Stimulated activated effector memory CD8-positive, alpha-beta T cell treated with anti-CD3 and anti-CD28 coated beads, Interleukin-12 subunit alpha, Interleukin-12 subunit beta, amount 100 ng/mL, for 72 hours (primary cell): Measurements from ENCODE around the gene SMAD9.
"Not testable (repeated sequence)": the region's sequence is repeated elsewhere in the genome, so short reads cannot be mapped to it uniquely, and the experiment has no call there.

ENCODE experiments used
- ATAC-seq: fragments of 150-1000 bp; cut with Tn5 transposase; 2 replicates; pipeline ENCODE4 v1.10.0; 2021
- DNase-seq, 2 donors: peaks; one replicate each; pipeline ENCODE4 v3.0.0; 2021 to 2022; ENCODE audit warnings: low spot score in 2 of 2
- H3K27ac Mint-ChIP-seq: one replicate; pipeline ENCODE4 v1.8.0; 2022; ENCODE audit warnings: mild to moderate bottlenecking, mixed read lengths
- H3K36me3 Mint-ChIP-seq: one replicate; pipeline ENCODE4 v1.8.0; 2022; ENCODE audit warnings: mild to moderate bottlenecking, mixed read lengths
- H3K4me1 Mint-ChIP-seq: one replicate; pipeline ENCODE4 v1.8.0; 2022; ENCODE audit warnings: mixed read lengths
- H3K4me3 Mint-ChIP-seq: one replicate; pipeline ENCODE4 v1.8.0; 2022; ENCODE audit warnings: mild to moderate bottlenecking, mixed read lengths
- H3K9me3 Mint-ChIP-seq: one replicate; pipeline ENCODE4 v1.8.0; 2022; ENCODE audit warnings: mixed read lengths

SMAD9 gene

GRCh38 chr13:36887758-36888521, 32.1 kb downstream of the SMAD9 start:
- Mint-ChIP-seq H3K27ac (no peak overlapping the region), H3K4me3 (no peak overlapping the region), H3K36me3 (no peaks in the 10 kb centered on the region), H3K9me3 (no peaks in the 10 kb centered on the region), H3K4me1 (no peaks in the 10 kb centered on the region)
- peak; percentile 32 for ATAC-seq
- DNase-seq, result no peak

DNA sequence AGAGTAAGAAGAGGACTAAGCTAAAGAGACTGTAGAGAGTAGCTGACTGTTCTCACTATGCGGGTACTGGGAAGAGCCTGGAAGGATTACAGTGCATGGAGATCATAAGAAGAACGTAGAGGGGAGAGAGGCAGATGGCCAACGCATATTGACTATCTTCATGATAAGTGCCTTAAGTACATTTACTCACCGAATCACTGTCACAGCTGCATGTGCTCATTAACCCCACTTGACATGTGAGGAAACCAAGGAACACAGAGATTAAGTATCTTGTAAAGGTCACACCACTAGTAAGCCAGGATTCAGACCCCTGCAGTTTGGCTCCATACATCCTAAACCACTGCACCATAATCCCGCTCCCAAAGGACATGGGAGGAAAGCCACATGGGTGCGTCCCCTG, 34.1 kb downstream of the SMAD9 start:
- no peaks in the 10 kb centered on the region for H3K36me3 Mint-ChIP-seq
- ATAC-seq, result no peak
- H3K4me3 Mint-ChIP-seq, result no peak overlapping the region
- H3K9me3 Mint-ChIP-seq, result no peaks in the 10 kb centered on the region
- no peak overlapping the region for H3K27ac Mint-ChIP-seq
- no peaks in the 10 kb centered on the region for H3K4me1 Mint-ChIP-seq
- DNase-seq, result no peak

DNA sequence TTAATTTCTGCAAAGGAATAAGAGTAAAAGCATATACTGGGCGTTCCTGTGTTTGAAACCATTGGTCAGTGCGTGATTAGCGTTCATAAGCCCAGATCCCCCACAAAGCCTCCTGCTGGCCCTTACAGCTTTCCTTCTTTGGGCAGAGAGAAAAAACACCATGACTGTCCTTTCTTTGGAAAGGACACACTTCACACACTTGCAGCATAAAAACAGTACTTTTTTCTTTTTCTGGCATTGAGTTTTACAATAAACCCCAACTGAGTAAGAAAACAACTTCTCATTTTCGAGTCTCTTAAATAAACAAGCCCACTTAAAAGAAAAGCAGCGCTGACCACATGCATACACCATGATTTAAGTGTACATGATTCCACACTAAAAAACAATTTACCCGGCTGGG, 35.8 kb downstream of the SMAD9 start:
- ATAC-seq, result no peak
- H3K4me1 Mint-ChIP-seq, result no peaks in the 10 kb centered on the region
- no peak for DNase-seq
- no peak overlapping the region for H3K4me3 Mint-ChIP-seq
- H3K9me3 Mint-ChIP-seq, result no peaks in the 10 kb centered on the region
- H3K36me3 Mint-ChIP-seq, result no peaks in the 10 kb centered on the region
- H3K27ac Mint-ChIP-seq, result no peak overlapping the region

DNA sequence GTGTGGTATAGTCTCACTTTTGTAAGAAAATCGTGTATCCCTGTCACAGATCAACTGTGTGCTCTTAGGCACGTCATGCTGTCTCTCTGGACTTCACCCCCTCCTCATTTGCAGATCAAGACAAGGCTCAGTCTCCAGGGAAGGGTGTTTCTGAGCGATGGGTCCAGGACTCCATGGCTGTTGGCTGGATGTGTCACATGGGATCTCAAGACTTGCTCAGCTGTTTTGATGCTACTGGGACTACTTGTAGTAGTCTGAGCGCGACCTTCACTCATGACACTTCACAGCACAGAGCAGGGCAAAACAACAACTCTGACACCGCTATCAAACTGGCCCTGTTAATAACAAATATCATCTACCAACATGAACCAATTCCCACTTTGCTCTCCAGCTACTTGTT, 36.2 kb downstream of the SMAD9 start:
- no peak overlapping the region for H3K4me3 Mint-ChIP-seq
- H3K9me3 Mint-ChIP-seq, result no peaks in the 10 kb centered on the region
- DNase-seq (no peak), ATAC-seq (no peak)
- no peak overlapping the region for H3K27ac Mint-ChIP-seq
- no peaks in the 10 kb centered on the region for H3K36me3 Mint-ChIP-seq
- no peaks in the 10 kb centered on the region for H3K4me1 Mint-ChIP-seq

GRCh38 chr13:36883392-36883791, 36.6 kb downstream of the SMAD9 start:
- H3K4me1 Mint-ChIP-seq, H3K4me3 Mint-ChIP-seq, DNase-seq, H3K9me3 Mint-ChIP-seq, ATAC-seq, H3K27ac Mint-ChIP-seq, H3K36me3 Mint-ChIP-seq: not testable (repeated sequence)

DNA sequence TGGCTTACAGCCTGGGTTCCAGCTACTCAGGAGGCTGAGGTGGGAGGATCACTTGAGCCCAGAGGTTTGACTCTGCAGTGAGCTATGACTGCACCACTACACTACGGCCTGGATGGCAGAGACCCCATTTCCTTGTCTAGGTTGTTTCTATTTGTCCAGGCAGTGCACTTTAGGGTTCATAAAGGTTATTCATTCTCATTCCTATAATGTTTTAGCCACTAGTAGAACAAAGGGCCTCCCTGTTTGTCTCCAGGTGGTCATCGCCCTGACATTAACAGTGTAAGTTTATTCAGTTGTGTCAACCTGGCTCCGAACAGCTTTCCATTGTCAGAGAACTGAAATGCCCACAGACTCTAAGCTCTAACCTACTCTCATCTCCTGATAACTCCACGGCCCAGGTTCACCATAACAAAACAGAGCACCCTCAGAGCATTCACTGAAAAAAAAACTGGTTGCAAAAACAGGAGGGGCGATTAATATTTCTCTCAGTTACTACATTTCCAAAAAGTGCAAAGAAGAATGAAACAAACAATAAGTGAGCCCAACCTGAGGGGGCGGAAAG, 37.1 kb downstream of the SMAD9 start:
- H3K9me3 Mint-ChIP-seq, result no peaks in the 10 kb centered on the region
- ATAC-seq, result no peak
- no peaks in the 10 kb centered on the region for H3K36me3 Mint-ChIP-seq
- H3K4me3 Mint-ChIP-seq, result no peak overlapping the region
- H3K4me1 Mint-ChIP-seq, result no peaks in the 10 kb centered on the region
- DNase-seq, result no peak
- H3K27ac Mint-ChIP-seq, result no peak overlapping the region

- Mint-ChIP-seq H3K4me3 (no peak overlapping the region), H3K36me3 (no peaks in the 10 kb centered on the region), H3K4me1 (no peaks in the 10 kb centered on the region), H3K27ac (no peak overlapping the region), H3K9me3 (no peaks in the 10 kb centered on the region)
- no peak for ATAC-seq
- no peak for DNase-seq
These were observed 39.1 kb downstream of the SMAD9 start for GRCh38 chr13:36880961-36881360.

DNA sequence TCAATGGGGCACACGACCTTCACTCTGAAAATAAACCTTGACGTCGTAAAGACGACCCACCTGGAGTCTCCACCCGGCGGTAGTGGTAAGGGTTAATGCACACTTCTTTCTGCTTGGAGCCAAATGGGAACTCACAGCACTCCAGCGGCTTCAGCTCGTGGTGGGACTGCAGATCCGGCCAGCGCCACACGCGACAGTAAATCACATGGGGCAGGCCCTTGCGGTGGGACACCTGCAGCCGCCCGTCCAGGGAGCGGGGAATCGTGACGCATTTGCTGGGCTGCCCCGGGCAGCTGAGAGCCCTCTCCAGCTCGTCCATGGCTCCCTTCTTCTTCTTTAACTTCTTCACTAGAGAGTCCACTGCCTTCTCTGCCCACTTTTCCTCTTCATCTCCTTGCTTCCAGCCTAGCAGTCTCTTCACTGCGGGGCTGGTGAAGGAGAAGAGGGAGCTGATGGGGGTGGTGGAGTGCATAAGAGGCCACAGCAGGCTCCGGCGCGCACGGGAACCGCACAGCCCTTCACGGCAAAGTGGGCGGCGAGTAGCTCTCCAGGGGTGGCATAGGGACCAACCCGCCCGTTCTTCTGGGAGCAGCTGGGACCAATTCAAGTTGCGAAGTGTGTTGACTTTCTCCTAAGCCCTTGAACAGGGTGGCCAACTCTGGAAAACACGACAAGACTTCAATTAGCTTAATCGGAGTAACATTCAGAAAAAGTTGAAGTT, 40.7 kb downstream of the SMAD9 start:
- DNase-seq, result no peak
- Mint-ChIP-seq H3K9me3 (no peaks in the 10 kb centered on the region), H3K4me1 (no peaks in the 10 kb centered on the region), H3K4me3 (no peak overlapping the region), H3K27ac (no peak overlapping the region), H3K36me3 (no peaks in the 10 kb centered on the region)
- ATAC-seq, result no peak

DNA sequence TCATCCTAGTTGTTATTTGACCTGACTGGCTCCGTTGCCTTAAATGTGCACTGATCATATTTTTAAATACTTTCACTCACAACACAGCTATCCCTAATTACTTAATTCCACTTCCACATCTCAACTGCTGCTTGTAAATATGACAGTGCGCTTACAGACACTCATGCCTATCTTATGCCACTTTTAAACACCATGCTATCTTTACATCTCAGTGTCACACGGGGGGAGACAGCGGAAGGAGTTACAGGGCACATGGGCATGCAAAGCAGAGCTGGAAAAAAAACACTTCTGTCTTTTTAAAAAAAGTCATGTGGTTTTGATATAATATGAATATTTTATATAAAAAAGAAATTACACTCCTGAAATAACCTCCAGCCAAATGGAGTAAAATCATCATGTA, 44.1 kb downstream of the SMAD9 start:
- no peak for ATAC-seq
- Mint-ChIP-seq H3K9me3 (no peaks in the 10 kb centered on the region), H3K4me1 (no peaks in the 10 kb centered on the region), H3K4me3 (no peak overlapping the region), H3K27ac (no peak overlapping the region), H3K36me3 (no peaks in the 10 kb centered on the region)
- DNase-seq, result no peak

GRCh38 chr13:36875431-36875830, 44.6 kb downstream of the SMAD9 start:
- no peaks in the 10 kb centered on the region for H3K9me3 Mint-ChIP-seq
- H3K27ac Mint-ChIP-seq, result no peak overlapping the region
- H3K36me3 Mint-ChIP-seq, result no peaks in the 10 kb centered on the region
- H3K4me1 Mint-ChIP-seq, result no peaks in the 10 kb centered on the region
- ATAC-seq (no peak), DNase-seq (no peak)
- no peak overlapping the region for H3K4me3 Mint-ChIP-seq

- ATAC-seq, result no peak
- Mint-ChIP-seq H3K27ac (no peak overlapping the region), H3K4me1 (no peaks in the 10 kb centered on the region), H3K4me3 (no peak overlapping the region), H3K36me3 (no peaks in the 10 kb centered on the region), H3K9me3 (no peaks in the 10 kb centered on the region)
- no peak for DNase-seq
These were observed 47.4 kb downstream of the SMAD9 start for GRCh38 chr13:36872621-36873020.

DNA sequence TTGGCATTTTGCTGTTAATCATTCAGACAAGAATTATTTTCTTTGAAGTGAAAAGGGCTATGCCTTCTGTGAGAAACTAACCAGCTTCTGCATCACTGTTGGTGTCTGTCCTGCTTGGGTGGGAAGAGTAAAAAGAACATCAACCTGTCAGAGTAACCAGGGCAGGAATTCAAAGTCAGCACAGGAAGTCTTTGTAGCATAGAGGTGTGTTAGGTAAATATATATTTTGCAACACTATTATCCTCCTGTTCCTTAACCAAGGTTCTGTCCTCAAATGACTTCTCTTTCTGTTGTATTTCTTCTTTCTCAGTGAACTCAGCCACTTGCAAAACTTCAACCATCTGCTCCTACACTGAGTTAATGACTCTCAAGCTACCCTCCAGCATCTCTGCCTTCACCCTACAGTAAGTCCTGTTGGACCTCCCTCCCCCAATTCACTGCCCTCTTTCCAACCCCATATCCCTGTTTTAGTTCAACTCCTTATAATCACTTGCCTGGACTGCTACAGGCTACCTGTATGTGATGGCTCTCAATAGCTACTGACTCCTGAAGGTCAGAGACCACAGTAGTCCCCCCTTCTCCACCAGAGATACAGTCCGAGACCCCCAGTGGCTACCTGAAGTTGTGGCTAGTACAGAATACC, 49.9 kb downstream of the SMAD9 start:
- DNase-seq (no peak), ATAC-seq (no peak)
- Mint-ChIP-seq H3K4me3 (no peak overlapping the region), H3K27ac (no peak overlapping the region), H3K36me3 (no peaks in the 10 kb centered on the region), H3K9me3 (no peaks in the 10 kb centered on the region), H3K4me1 (no peaks in the 10 kb centered on the region)

GRCh38 chr13:36866232-36866631, 53.8 kb downstream of the SMAD9 start:
- no peak overlapping the region for H3K27ac Mint-ChIP-seq
- H3K4me3 Mint-ChIP-seq, result no peak overlapping the region
- DNase-seq (no peak), ATAC-seq (no peak)
- no peaks in the 10 kb centered on the region for H3K36me3 Mint-ChIP-seq
- no peaks in the 10 kb centered on the region for H3K4me1 Mint-ChIP-seq
- no peaks in the 10 kb centered on the region for H3K9me3 Mint-ChIP-seq

DNA sequence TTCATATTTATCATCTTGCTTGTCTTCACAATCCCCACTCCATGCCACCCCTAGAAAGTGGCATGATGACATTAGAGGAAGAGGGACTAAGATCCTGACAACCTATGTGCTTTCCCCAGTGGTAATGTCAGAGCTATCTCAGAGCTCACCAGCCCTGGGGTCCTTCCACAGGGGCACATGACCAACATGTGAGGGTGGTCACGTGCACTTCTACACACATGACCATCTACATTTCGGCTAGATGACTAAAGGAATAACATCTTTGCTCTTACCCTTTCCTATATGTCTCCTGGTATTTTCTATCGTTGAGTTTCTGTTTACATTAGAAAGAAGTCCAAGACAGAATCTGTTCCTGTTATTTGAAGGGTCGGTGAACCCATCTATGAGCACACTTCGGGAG, 54.8 kb downstream of the SMAD9 start:
- DNase-seq (no peak), ATAC-seq (no peak)
- Mint-ChIP-seq H3K36me3 (no peaks in the 10 kb centered on the region), H3K9me3 (no peaks in the 10 kb centered on the region), H3K4me3 (no peak overlapping the region), H3K4me1 (no peaks in the 10 kb centered on the region), H3K27ac (no peak overlapping the region)

DNA sequence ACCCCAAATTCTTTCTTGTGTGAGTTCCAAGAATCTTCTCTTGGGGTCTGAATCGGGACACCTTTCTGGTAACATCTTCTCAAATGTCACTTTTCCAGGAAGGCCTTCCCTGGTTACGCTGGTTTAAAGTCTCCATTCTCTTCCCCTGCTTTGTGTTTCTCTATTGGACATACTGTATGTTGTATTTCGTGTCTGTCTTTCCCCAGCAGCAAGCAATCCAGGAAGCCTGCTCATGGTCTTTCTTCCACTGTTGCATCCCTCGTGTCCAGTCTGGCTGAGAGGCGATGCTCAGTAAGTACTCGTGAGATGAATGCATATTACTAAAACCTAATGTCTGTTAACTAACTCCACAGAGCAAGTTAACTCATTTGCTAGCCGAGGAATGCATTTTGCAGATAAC, 57.3 kb downstream of the SMAD9 start:
- no peaks in the 10 kb centered on the region for H3K36me3 Mint-ChIP-seq
- no peak overlapping the region for H3K4me3 Mint-ChIP-seq
- no peak for ATAC-seq
- DNase-seq, result no peak
- H3K4me1 Mint-ChIP-seq, result no peaks in the 10 kb centered on the region
- no peak overlapping the region for H3K27ac Mint-ChIP-seq
- no peaks in the 10 kb centered on the region for H3K9me3 Mint-ChIP-seq
